ENCODE data around the gene SLAMF7. TPM values are rescaled to one million over a fixed set of nuclear protein-coding genes. Genes with fewer than 3 reads are reported as not detected.

The SLAMF7 gene
- total RNA-seq, 2 donors from 2014 or later, result 0.71 to 2.7 TPM

- H3K27me3 ChIP-seq (replicated peaks; ENCODE audit: insufficient read depth), result no peaks in the 10 kb centered on the region
- H3K36me3 ChIP-seq, result no peaks in the 10 kb centered on the region
- no peak for TF ChIP-seq CTCF (IDR thresholded peaks at IDR 0.05)
- no peak overlapping the region for H3K4me3 ChIP-seq
- ATAC-seq (ENCODE audit: insufficient number of reproducible peaks, low FRiP score, low read depth) (no peak), DNase-seq (ENCODE audit: low spot score) (no peak)
- no peak overlapping the region for H3K27ac ChIP-seq
- H3K9me3 ChIP-seq, result no peaks in the 10 kb centered on the region
- no peaks in the 10 kb centered on the region for H3K4me1 ChIP-seq (ENCODE audit: control insufficient read depth in 1 of 2, low read depth in 2 of 2)
Observed at GRCh38 chr1:160759740-160760139, 20.7 kb downstream of the SLAMF7 start.

GRCh38 chr1:160761046-160761445, 22.0 kb downstream of the SLAMF7 start:
- H3K4me1 ChIP-seq (ENCODE audit: control insufficient read depth in 1 of 2, low read depth in 2 of 2), result no peaks in the 10 kb centered on the region
- H3K36me3 ChIP-seq, result no peaks in the 10 kb centered on the region
- no peaks in the 10 kb centered on the region for H3K9me3 ChIP-seq
- TF ChIP-seq CTCF (IDR thresholded peaks at IDR 0.05), result no peak
- H3K27me3 ChIP-seq (replicated peaks; ENCODE audit: insufficient read depth), result no peaks in the 10 kb centered on the region
- no peak overlapping the region for H3K4me3 ChIP-seq
- no peak for ATAC-seq (ENCODE audit: insufficient number of reproducible peaks, low FRiP score, low read depth)
- no peak overlapping the region for H3K27ac ChIP-seq
- no peak for DNase-seq (ENCODE audit: low spot score)

- H3K27ac ChIP-seq, result no peak overlapping the region
- H3K9me3 ChIP-seq, result no peaks in the 10 kb centered on the region
- no peaks in the 10 kb centered on the region for H3K36me3 ChIP-seq
- DNase-seq (ENCODE audit: low spot score), result no peak
- no peaks in the 10 kb centered on the region for H3K27me3 ChIP-seq (replicated peaks; ENCODE audit: insufficient read depth)
- no peaks in the 10 kb centered on the region for H3K4me1 ChIP-seq (ENCODE audit: control insufficient read depth in 1 of 2, low read depth in 2 of 2)
- no peak for TF ChIP-seq CTCF (IDR thresholded peaks at IDR 0.05)
- no peak for ATAC-seq (ENCODE audit: insufficient number of reproducible peaks, low FRiP score, low read depth)
- no peak overlapping the region for H3K4me3 ChIP-seq
Observed at GRCh38 chr1:160761886-160762285, 22.8 kb downstream of the SLAMF7 start.

GRCh38 chr1:160763993-160764392, 24.9 kb downstream of the SLAMF7 start:
- H3K4me3 ChIP-seq, result no peak overlapping the region
- peaks cover 0 to 6% of the 10 kb centered on the region in 2 donors for H3K4me1 ChIP-seq (ENCODE audit: control insufficient read depth in 1 of 2, low read depth in 2 of 2)
- H3K9me3 ChIP-seq, result no peaks in the 10 kb centered on the region
- ATAC-seq (ENCODE audit: insufficient number of reproducible peaks, low FRiP score, low read depth) (no peak), DNase-seq (ENCODE audit: low spot score) (no peak)
- H3K27me3 ChIP-seq (replicated peaks; ENCODE audit: insufficient read depth), result no peaks in the 10 kb centered on the region
- no peak overlapping the region for H3K27ac ChIP-seq
- no peak for TF ChIP-seq CTCF (IDR thresholded peaks at IDR 0.05)
- no peaks in the 10 kb centered on the region for H3K36me3 ChIP-seq

- DNase-seq (ENCODE audit: low spot score), result no peak
- Histone ChIP-seq H3K4me3 (peak overlapping the region; percentile 8), H3K27ac (no peak overlapping the region), H3K9me3 (no peaks in the 10 kb centered on the region), H3K36me3 (no peaks in the 10 kb centered on the region), H3K4me1 (ENCODE audit: control insufficient read depth in 1 of 2, low read depth in 2 of 2) (peaks cover 0 to 6% of the 10 kb centered on the region in 2 donors), H3K27me3 (replicated peaks; ENCODE audit: insufficient read depth) (no peaks in the 10 kb centered on the region)
- no peak for TF ChIP-seq CTCF (IDR thresholded peaks at IDR 0.05)
- no peak for ATAC-seq (ENCODE audit: insufficient number of reproducible peaks, low FRiP score, low read depth)
Observed at GRCh38 chr1:160767395-160768294, 28.6 kb downstream of the SLAMF7 start.
